HCT116 (cell line): Measurements from ENCODE around the gene TAS2R3. TPM values are rescaled to one million over a fixed set of nuclear protein-coding genes. Genes with fewer than 3 reads are reported as not detected.
A peak's percentile ranks its signal among the peaks of the same experiment; 100 is the strongest.

ENCODE experiments used
- ATAC-seq: fragments of 200-7000 bp; cut with Tn5 transposase; 2 replicates; pipeline ENCODE4 v1.9.1; 2020; ENCODE audit warnings: mild to moderate bottlenecking, moderate library complexity
- BruUV-seq: library from RNA; stranded (reverse); fragments of 400-500 nt; replicated peaks from 2 replicates; lab custom pipeline; 2021; lab: Mats Ljungman, UMichigan
- CTCF ChIA-PET: fragments of 300-600 bp; sonication (Branson Sonifier 250); formaldehyde crosslinking; loops from one replicate; lab custom pipeline; 2021; ENCODE audit warnings: antibody characterized with exemption; lab: Charles Lee
- POLR2A ChIA-PET: fragments of 300-600, 350-600 bp; sonication (Branson Sonifier 250); formaldehyde crosslinking; loops from one replicate; lab custom pipeline; 2021; ENCODE audit warnings: antibody characterized with exemption; lab: Charles Lee
- RAD21 ChIA-PET, 2 experiments: fragments of 300-600 bp; sonication (Branson Sonifier 250); formaldehyde crosslinking; loops; one replicate each; lab custom pipeline; 2023; ENCODE audit warnings: low total read pairs in 2 of 2; ENCODE audit not compliant: uncharacterized antibody in 2 of 2, unreplicated experiment in 2 of 2, low non-redundant PET in 1 of 2; lab: Charles Lee
- DNase-seq: peaks from one replicate; pipeline ENCODE4 v3.0.0-alpha.2; 2010; ENCODE audit warnings: low read depth, low spot score
- H2AFZ ChIP-seq: fragments of 200-600 bp; shearing (Covaris generic), sonication (generic); 2 replicates; pipeline ENCODE4 v1.6.1; 2017; ENCODE audit warnings: low read depth, mixed run types, mixed read lengths, antibody characterized with exemption, low read length; ENCODE audit not compliant: poor library complexity, severe bottlenecking
- H3K27ac ChIP-seq: 2 replicates; pipeline ENCODE4 v1.5.1; 2012; ENCODE audit warnings: low read depth, low read length
- H3K27me3 ChIP-seq: fragments of 200-600 bp; sonication (generic); 2 replicates; pipeline ENCODE4 v1.6.1; 2016; ENCODE audit warnings: mixed run types, low read length, mixed read lengths; ENCODE audit not compliant: insufficient read depth
- H3K36me3 ChIP-seq, 2 experiments: fragments of 200-500 bp in 1 of 2; fragments of 200-600 bp in 1 of 2; sonication (Bioruptor generic) in 1 of 2; sonication (generic) in 1 of 2; 2 replicates each; pipeline versions ENCODE4 v1.5.1 to v1.6.1; 2014 to 2016; ENCODE audit warnings: low read length in 2 of 2, inconsistent platforms in 1 of 2, mixed read lengths in 1 of 2, mixed run types in 1 of 2; ENCODE audit not compliant: insufficient read depth in 2 of 2, control insufficient read depth in 1 of 2
- H3K4me1 ChIP-seq, 2 experiments: fragments of 200-600 bp in 1 of 2; sonication (generic) in 1 of 2; 2 replicates each; pipeline versions ENCODE4 v1.5.1 to v1.6.1; 2012 to 2017; ENCODE audit warnings: low read length in 2 of 2, inconsistent platforms in 1 of 2, mild to moderate bottlenecking in 1 of 2, mixed read lengths in 1 of 2, mixed run types in 1 of 2, moderate library complexity in 1 of 2; ENCODE audit not compliant: insufficient read depth in 2 of 2, control insufficient read depth in 1 of 2
- H3K4me2 ChIP-seq: fragments of 200-600 bp; sonication (generic); 2 replicates; pipeline ENCODE4 v1.6.1; 2017; ENCODE audit warnings: mixed run types, low read length, mixed read lengths
- H3K4me3 ChIP-seq, 2 experiments: fragments of 200-600 bp in 1 of 2; sonication (generic) in 1 of 2; replicated peaks in 1 of 2; 2 replicates each; pipeline ENCODE4 v1.5.1; 2011 to 2016; ENCODE audit warnings: low read length in 2 of 2, control low read depth in 1 of 2, low read depth in 1 of 2, mild to moderate bottlenecking in 1 of 2, mixed read lengths in 1 of 2, mixed run types in 1 of 2
- H3K79me2 ChIP-seq: fragments of 200-600 bp; sonication (generic); 2 replicates; pipeline ENCODE4 v1.6.1; 2017; ENCODE audit warnings: mild to moderate bottlenecking, mixed run types, low read length, moderate library complexity, mixed read lengths; ENCODE audit not compliant: insufficient read depth
- H3K9ac ChIP-seq: fragments of 200-600 bp; sonication (generic); 2 replicates; pipeline ENCODE4 v1.6.1; 2016; ENCODE audit warnings: low read length, mixed read lengths
- H3K9me2 ChIP-seq: fragments of 200-600 bp; sonication (generic), shearing (Covaris generic); 2 replicates; pipeline ENCODE4 v1.6.1; 2017; ENCODE audit warnings: mixed run types, mild to moderate bottlenecking, moderate library complexity; ENCODE audit not compliant: insufficient read depth
- H3K9me3 ChIP-seq, 2 experiments: fragments of 200-500 bp in 1 of 2; fragments of 200-600 bp in 1 of 2; sonication (Bioruptor generic) in 1 of 2; sonication (generic) in 1 of 2; 2 replicates each; pipeline ENCODE4 v1.6.1; 2014 to 2017; ENCODE audit warnings: low read length in 2 of 2, mixed read lengths in 2 of 2, inconsistent platforms in 1 of 2, low read depth in 1 of 2, mild to moderate bottlenecking in 1 of 2, mixed run types in 1 of 2, moderate library complexity in 1 of 2; ENCODE audit not compliant: control insufficient read depth in 1 of 2, insufficient read depth in 1 of 2
- H4K20me1 ChIP-seq: fragments of 200-600 bp; sonication (generic), shearing (Covaris generic); 2 replicates; pipeline ENCODE4 v1.6.1; 2017; ENCODE audit warnings: mixed run types, mild to moderate bottlenecking, moderate library complexity; ENCODE audit not compliant: insufficient read depth
- EZH2 ChIP-seq: fragments of 200-600 bp; sonication (generic); IDR thresholded peaks from 2 replicates; pipeline ENCODE4 v1.6.1; 2017; ENCODE audit warnings: antibody characterized with exemption, mixed run types
- POLR2A ChIP-seq: IDR thresholded peaks from 2 replicates; pipeline ENCODE4 v1.7.0; 2011; ENCODE audit warnings: borderline replicate concordance; ENCODE audit not compliant: insufficient read depth, insufficient read length; ENCODE audit errors: extremely low read depth
- POLR2AphosphoS5 ChIP-seq: IDR thresholded peaks from 2 replicates; pipeline ENCODE4 v1.6.1; 2011; ENCODE audit warnings: mild to moderate bottlenecking, low read depth, low read length, moderate library complexity
- RAD21 ChIP-seq: IDR thresholded peaks from 2 replicates; pipeline ENCODE4 v1.6.1; 2012; ENCODE audit warnings: low read depth, mild to moderate bottlenecking
- SRF ChIP-seq: IDR thresholded peaks from 2 replicates; pipeline ENCODE4 v1.6.1; 2012; ENCODE audit warnings: low read depth
- YY1 ChIP-seq: IDR thresholded peaks from 2 replicates; pipeline ENCODE4 v1.6.1; 2011; ENCODE audit warnings: low read length, low read depth, moderate library complexity, mild to moderate bottlenecking; ENCODE audit not compliant: insufficient replicate concordance; ENCODE audit errors: extremely low read depth
- ZBTB33 ChIP-seq: IDR thresholded peaks from 2 replicates; pipeline ENCODE4 v1.6.1; 2011; ENCODE audit warnings: mild to moderate bottlenecking, low read length, moderate library complexity; ENCODE audit not compliant: insufficient replicate concordance; ENCODE audit errors: extremely low read depth
- ZFX ChIP-seq: fragments of 450-650 bp; IDR thresholded peaks from 2 replicates; pipeline ENCODE4 v1.6.1; 2017
- intact Hi-C: fragments of 100-400 bp; cut with micrococcal nuclease; formaldehyde crosslinking; loops from 2 replicates; pipeline ENCODE4 v1.10.0; 2022
- total RNA-seq: library from RNA; stranded (reverse); gene quantifications from one replicate; pipeline ENCODE4 v1.2.1, GENCODE V29; 2021; ENCODE audit not compliant: unreplicated experiment
- TF ChIP-seq, protein P1 (sequence below), 3 experiments: fragments of 200-600 bp in 1 of 3; sonication (generic) in 1 of 3; IDR thresholded peaks in 2 of 3; conservative IDR thresholded peaks in 1 of 3; 2 replicates each; pipeline ENCODE4 v1.5.1; 2012 to 2017; ENCODE audit warnings: low read depth in 2 of 3, low read length in 2 of 3, antibody characterized with exemption in 1 of 3, borderline replicate concordance in 1 of 3, control low read depth in 1 of 3, mild to moderate bottlenecking in 1 of 3, mixed read lengths in 1 of 3, mixed run types in 1 of 3, moderate library complexity in 1 of 3; ENCODE audit not compliant: insufficient read depth in 1 of 3

Gene TAS2R3
- total RNA-seq, 1 experiment from 2014 or later, result 1.4 TPM

DNA sequence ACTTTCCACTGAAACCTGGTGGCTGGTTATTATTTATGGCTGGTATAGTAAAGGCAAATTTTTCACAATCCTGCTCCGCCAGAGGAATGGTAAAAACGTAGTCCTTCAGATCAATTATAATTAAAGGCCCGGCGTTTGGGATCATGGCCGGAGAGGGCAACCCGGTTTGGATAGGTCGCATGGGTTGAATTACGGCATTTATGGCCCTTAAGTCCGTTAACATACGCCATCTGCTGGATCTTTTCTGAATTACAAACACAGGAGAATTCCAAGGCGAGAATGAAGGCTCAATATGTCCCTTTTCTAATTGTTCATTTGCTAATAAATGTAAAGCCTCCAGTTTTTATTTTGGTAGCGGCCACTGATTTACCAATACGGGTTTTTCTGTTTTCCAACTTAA is 11.3 kb upstream of the TAS2R3 start:
- Histone ChIP-seq H3K4me3 (no peak overlapping the region), H3K36me3 (peaks cover 46 to 67% of the 10 kb centered on the region in 2 experiments)
- TF ChIP-seq ZBTB33 (no peak), YY1 (no peak), RAD21 (no peak), POLR2AphosphoS5 (no peak), POLR2A (no peak), EZH2 (no peak), SRF (no peak), ZFX (no peak)
- TF ChIP-seq, protein P1, sequence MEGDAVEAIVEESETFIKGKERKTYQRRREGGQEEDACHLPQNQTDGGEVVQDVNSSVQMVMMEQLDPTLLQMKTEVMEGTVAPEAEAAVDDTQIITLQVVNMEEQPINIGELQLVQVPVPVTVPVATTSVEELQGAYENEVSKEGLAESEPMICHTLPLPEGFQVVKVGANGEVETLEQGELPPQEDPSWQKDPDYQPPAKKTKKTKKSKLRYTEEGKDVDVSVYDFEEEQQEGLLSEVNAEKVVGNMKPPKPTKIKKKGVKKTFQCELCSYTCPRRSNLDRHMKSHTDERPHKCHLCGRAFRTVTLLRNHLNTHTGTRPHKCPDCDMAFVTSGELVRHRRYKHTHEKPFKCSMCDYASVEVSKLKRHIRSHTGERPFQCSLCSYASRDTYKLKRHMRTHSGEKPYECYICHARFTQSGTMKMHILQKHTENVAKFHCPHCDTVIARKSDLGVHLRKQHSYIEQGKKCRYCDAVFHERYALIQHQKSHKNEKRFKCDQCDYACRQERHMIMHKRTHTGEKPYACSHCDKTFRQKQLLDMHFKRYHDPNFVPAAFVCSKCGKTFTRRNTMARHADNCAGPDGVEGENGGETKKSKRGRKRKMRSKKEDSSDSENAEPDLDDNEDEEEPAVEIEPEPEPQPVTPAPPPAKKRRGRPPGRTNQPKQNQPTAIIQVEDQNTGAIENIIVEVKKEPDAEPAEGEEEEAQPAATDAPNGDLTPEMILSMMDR (IDR thresholded peaks at IDR 0.05 in 2 of 3, conservative IDR thresholded peaks at IDR 0.05 in 1 of 3; ENCODE audit: borderline replicate concordance in 1 of 3, insufficient read depth in 1 of 3, low read depth in 2 of 3, low read length in 2 of 3), result peak in 2 of 3 experiments; percentile 43 to 61; a peak in 4 of 6 replicates
- TF ChIP-seq, all 23 proteins: peak for 1
- Histone ChIP-seq H4K20me1 (no peaks in the 10 kb centered on the region), H3K4me2 (no peak overlapping the region), H3K27me3 (no peaks in the 10 kb centered on the region), H3K9me3 (peaks cover 3 to 12% of the 10 kb centered on the region in 2 experiments; a peak in 2 of 4 replicates), H3K9ac (no peak overlapping the region), H2AFZ (no peak overlapping the region), H3K9me2 (no peaks in the 10 kb centered on the region), H3K27ac (no peak overlapping the region), H3K79me2 (peaks cover 34% of the 10 kb centered on the region), H3K4me1 (no peaks in the 10 kb centered on the region)
- CTCF ChIA-PET, result no interaction called here
- DNase-seq (no peak), ATAC-seq (no peak)
- POLR2A ChIA-PET, result no interaction called here
- RAD21 ChIA-PET, result no interaction called here
- BruUV-seq, result no TSS peak
- intact Hi-C loops, result no loop called here
